Fibroblast of skin of scalp (primary cell): ENCODE results near the gene SORL1.
A peak's percentile ranks its signal among the peaks of the same experiment; 100 is the strongest.
"Not testable (repeated sequence)": the region's sequence is repeated elsewhere in the genome, so short reads cannot be mapped to it uniquely, and the experiment has no call there.

Experiments used
- DNase-seq: peaks from one replicate; pipeline ENCODE4 v3.0.0-alpha.2; 2013

Gene SORL1

DNA sequence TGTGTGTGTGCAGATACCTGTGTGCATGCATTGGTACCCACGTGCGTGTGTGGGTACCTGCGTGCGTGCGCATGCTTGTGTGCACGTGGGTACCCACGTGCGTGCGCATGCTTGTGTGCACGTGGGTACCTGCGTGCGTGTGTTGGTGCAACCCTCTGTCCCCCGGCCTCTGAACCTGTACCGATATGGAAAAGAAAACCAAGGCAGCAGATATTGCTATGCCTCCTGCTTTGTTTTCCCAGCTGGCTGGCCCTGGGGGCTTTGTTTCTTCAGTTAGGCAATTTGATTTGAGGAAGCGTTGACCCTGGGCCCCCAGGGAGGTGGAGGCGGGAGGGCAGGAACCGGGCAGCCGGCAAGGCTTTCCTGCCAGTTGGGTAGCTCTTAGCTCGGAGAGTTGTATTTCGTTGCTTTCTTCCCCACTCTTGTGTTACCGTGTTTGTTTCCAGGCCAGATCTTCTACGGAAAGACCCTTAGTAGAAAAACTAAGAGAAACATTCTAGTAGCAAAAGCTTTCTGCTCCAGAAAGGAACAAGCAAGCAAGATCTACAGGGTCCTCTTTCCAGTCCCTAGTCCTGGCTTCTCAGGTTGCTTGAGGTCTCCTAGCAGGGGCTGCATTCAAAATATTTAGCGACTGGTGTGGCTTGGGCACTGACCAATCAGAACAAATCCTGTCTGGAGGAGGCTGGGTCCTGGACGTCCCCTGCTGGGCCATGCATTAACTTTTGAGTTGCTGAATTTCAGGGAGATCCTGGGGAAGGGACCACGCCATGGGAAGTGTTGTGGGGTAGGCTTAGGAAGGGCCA is 27.0 kb downstream of the SORL1 start:
- no peak for DNase-seq

DNA sequence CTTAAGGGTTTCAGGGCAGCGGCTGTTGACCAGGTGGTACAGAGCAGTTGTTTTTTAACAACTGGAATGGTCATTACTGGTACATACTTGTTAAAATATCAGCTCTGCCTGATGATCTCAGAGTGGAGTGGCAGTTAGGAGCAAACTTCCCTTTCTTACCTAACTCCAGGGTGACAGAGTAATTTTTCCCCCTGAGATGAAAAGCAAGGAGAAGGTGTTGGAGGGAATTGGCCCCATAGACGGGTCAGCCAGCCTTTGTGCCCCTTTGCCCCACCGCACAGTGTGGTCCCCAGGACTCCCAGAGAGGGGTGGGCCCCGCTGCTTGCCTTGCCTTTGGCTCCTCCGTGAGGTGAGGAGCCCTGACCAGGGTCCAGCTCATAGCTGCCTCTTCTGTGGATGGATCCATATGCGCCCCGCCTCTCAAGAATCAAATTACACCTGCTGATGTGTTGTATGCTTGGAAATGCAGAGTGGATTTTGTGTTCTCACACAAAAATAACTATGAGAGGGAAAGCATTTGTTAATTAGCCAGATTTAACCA is 27.7 kb downstream of the SORL1 start:
- DNase-seq = no peak

DNA sequence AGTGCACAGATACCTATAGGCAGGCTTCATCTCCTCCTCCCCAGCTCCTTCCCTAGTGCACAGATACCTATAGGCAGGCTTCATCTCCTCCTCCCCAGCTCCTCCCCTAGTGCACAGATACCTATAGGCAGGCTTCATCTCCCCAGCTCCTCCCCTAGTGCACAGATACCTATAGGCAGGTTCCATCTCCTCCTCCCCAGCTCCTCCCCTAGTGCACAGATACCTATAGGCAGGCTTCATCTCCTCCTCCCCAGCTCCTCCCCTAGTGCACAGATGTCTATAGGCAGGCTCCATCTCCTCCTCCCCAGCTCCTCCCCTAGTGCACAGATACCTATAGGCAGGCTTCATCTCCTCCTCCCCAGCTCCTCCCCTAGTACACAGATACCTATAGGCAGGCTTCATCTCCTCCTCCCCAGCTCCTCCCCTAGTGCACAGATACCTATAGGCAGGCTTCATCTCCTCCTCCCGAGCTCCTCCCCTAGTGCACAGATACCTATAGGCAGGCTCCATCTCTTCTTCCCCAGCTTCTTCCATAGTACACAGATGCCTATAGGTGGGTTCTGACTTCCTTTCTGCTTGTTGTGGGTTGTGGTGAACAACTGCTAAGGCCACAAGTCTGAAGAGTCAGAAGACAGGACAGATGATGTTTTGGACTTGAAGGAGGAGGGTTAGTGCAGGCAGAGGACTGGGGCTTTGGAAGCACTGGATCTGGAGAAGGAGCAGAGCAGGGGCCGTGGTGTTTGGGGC is 29.5 kb downstream of the SORL1 start:
- not testable (repeated sequence) for DNase-seq

DNA sequence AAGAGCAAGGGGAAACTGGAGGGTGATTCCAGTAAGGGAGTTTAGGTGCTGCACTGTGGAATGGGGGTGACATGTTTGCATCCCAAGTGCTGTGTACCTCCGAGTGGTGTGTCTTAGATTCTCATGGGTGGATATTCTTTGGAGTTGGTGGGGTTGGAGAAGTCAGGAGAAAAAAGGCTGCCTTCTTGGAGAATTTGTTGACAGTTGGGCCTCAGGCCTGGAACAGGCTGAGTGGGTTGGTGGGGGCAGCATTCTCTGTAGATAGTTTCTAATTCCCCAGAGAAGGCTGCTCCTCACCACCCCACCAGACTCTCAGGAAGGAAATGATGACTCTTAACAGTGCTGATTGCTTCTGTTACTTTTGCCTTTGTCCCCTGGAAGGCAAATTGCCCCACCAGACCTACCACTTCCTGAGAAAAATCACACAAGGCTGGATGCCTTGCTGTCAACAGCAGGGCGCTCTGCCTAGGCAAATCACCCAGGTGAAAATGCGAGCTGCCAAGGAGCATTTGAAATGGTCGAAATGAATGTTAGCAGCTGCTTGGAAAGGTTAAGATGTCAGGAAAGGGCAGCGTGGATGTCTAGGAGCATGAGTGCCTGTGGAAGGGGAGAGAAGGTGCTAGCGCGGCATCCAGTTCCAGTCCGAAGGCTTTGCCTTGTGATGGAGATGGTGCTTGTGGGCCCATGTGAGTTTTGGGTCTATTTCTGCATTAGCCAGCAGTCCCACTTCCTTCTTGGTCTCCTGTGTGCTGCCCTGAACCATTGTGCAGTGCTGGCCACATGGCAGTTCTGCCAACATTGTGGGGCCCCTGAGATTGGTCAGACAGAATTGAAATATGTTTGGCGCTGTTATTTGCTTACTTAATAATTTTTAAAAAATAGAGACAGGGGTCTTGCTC is 30.4 kb downstream of the SORL1 start:
- peak; percentile 47 for DNase-seq

DNA sequence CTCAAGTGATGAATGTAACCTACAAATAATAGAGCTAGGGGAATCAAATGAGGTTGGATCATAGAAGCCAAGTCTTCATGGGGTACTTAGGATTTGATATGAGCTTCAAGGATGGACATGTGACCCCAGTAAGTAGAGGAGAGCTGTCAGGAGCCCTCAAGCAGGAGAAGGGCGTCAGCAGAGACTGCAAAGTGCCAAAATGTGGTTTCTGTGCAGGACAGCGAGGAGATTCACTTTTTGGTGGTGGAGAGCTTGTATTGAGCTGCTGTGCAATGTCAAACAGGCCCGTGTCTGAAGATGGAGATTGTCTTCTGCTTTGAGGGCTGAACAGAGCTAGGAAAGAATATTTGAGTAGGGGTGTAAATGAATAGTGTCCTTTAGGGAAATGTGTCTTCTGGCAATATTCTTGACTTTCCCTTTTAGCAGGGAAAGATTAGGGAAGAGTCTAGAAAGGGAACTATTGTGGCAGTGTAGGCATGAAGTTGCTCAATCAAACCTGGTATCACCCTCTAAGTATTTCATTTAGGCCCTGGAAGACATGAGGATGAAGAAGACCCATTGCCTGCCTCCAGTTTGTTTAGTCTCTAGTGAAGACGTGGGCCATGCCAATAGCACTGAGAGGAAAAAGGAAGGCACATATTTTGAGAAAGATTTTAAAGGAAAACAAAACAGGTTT is 31.8 kb downstream of the SORL1 start:
- no peak for DNase-seq

DNA sequence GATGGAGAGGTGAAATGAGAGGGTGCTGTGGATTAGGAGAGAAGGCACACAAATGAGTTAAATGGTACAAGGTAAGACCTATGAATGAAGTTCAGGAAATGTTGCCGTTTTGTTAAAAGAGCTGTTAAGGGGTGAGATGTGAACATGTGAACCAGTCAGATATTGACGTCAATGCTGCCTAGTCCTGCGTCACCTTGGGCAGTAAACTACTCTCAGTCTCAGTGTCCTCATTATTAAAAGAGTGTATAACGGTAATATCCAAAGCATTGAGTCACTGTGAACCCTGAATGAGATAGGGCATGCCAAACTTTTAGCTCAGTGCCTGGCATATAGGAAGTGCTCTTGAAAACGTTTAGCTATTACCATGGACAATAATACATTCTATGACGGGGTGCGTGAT is 33.1 kb downstream of the SORL1 start:
- DNase-seq = no peak

DNA sequence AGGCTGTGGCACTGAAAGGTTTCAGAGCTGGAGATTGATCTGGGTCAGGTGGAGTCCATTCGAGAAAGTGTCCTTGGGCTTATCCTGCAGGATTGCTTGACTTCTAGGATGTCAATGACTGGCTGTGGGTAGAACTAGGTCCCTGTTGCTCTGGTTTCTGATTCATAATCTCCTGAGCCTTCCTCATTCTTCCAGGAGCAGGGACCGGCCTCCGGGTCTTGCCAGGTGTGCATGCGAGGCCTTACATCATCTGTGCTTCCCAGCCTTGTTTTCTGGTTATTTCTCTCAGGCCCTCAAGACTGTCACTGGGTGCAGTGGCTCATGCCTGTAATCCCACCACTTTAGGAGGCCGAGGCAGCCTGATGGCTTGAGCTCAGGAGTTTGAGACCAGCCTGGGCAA is 33.9 kb downstream of the SORL1 start:
- no peak for DNase-seq

DNA sequence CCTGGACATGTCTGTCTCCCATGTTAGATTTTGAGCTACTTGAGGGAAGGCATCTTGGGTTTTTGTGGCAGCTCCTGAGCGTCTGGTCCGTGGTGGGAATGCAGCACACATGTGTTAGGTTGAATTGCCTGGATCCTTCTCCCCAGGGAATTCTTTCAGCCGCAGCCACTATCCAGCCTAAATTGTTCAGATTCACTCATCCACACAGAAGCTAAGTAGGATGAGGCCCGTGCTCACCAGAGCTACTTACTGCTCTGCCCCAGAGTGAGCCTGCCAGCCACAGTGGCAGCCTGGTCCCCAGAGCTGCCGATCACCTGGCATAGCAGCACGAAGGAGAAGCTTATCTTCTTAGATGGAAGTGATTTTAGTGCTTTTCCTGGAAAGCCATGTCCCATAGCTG is 35.1 kb downstream of the SORL1 start:
- DNase-seq = no peak

DNA sequence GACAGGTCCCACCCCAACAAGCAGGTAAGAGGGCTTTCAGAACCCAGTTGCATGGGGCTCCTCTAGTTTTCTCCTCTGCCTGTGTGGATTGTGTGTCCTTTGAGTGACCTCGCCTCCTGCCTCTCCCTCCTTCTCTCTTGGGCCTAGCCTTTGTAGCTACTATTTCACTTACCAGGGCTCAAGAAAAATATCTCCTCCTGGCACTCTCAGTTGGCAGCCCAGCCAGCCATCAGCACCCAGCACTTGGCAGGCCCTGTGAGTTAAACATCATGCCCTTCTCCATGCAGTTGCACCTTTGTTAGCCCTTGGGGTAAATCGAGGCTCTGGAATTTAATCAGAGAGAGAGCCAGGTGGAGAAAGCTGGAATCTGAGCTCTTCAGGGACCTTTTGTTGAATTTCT is 36.1 kb downstream of the SORL1 start:
- DNase-seq = no peak

DNA sequence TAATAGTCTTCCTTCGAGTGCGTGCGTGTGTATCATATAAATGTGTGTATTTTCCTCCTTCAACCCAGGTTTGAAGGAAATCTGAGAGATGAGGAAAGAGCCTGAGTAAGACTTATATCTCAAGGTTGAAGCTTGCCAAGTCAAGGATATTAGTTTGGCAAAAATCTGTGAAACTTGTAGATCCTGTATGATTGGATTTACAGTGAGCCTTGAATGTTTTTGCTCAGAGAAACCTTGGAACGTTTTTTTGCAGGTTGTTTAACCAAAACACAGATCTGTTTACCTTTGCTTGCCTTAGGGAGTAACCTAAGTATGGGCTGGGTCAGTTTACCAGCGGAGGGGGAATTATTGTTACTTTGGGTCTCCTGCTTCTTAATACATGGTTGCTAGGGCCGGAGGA is 36.5 kb downstream of the SORL1 start:
- no peak for DNase-seq

DNA sequence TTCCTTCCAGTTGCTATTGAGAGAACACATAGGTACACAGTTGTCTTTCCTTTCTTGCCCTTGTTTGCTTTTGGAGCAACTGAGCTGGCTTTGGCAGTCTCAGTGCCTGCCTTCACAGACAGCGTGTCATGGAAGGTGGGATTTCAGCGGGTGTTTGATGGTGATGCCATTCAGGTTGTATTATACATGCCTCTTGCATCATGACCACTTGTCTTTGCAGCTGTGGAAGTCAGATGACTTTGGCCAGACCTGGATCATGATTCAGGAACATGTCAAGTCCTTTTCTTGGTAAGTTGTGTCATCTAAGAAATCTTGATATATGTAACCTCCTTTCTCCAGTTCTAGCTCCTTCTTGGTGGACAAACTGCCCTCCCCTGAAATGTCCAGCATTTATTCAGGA is 37.7 kb downstream of the SORL1 start:
- DNase-seq = no peak

DNA sequence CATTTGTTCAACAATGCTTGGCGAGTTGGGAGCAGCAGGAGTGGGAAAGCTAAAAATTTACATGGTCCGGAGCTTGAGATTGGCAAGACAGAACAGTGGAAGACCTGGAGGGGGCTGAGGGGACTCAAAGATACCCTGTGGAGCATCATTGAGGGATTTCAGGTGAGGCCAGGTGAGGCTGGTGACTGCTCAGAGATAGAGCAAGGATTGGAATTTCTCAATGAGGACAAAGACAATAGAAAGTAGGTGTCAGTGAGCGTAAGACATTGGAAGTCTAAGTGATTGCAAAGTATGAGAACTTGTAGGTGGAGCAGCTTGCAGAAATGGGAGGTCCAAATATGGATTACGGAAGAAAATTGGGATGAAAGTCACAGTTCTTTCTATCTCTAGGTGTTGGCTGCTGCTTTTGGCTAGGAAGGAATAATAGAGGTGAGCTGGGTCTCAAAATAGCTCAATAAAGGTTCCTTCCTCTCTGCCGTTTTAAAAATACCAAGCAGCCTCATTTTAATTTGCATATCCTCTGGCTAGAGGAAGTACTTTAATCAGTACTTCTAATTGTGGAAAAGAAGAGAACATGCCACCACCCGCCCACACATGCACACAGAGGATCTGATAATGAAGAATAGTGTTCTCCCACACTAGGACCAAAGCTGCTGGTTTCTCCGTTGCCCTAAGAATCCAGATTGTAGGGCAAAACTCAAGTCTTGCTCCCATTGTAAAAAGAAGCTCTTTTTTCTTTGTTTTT is 42.4 kb downstream of the SORL1 start:
- DNase-seq = no peak

DNA sequence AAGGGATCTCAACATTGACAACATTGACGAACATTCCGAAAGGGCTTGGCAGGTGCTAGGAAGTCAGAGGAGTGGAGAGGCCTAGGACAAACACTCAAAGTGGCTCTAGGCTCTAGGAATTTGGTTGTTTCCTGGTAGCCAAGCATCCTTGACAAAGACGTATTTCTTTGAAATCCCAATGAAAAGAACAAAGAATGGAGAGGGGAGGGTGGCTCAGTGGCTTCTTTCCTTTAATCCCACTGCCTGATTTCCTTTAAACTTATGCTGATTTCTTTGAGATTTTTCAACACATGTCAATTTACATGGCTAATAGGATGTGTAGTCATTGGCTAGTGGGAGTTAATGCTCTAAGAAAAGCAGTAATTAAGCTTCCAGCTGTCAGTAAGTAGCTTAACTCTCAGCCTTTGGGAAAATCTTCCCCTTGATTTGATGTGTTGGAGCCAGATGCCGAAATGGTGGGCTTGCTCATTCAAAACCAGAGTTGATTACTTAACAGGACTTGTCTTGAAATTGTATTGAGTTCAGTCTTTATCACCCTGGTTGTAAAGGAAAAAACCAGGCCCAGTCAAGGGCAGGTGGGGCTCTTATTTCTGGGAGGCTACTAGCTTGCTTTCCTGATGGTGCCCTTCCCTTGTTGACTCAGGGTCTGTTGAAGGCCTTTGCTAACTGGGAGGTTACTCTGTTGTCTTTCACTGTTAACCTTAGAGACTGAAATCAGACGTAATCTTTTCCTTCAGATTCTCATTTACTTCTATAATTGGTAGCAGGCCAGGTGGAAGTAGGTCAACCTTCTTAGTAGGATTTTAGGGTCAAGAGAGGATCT is 45.3 kb downstream of the SORL1 start:
- DNase-seq = no peak

DNA sequence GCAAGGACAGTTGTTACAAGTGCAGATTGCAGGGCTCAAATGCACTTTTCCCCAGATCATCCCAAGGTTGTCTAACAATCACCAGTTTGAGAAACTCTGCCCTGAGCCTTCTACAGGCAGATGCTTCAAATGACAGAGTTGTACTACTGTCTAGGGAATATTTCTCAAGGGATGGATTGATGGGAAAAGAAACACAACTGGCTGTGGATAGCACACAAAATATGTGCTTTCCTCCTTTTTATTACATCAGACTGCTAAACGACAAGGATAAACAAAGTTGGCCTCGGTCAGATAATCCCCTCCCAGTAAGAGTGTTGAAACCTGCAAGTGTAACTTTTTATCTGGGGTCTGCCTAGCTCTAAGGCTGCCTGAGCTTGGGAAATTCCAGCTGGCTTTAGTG is 47.3 kb downstream of the SORL1 start:
- no peak for DNase-seq

DNA sequence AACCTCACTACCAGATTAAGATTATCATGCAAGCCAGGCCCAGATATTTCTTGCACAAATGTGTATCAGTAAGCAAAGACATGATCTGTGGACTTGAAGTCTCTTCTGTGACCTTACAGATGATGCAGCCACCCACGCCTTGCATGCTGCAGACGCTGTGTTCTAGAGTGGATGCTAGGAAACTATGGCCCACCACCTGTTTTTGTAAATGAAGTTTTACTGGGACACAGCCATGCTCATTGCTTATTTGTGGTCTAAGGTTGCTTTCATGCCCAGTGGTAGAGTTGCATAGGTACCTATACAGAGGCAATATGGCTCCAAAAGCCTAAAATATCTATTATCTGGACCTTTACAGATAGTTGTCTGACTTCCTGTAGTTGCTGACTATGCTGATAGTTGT is 48.2 kb downstream of the SORL1 start:
- DNase-seq = no peak

DNA sequence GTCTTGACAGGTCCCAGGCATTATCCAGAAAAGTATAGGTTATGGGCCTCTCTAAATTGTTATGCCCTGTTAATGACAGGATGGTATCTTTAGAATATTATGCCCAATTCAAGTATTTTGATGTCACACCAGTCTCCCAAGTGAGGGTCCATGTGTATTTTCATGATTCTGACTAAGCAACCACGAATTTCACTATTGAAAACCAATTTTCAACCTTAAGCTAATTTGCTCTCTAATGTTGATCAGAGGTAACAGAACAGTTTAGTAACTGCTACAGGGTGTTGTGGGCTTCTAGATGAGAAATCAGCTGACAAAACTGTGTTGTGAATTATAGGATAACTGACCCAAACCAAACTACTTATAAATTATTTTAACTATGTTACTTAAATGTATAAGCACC is 48.6 kb downstream of the SORL1 start:
- no peak for DNase-seq

DNA sequence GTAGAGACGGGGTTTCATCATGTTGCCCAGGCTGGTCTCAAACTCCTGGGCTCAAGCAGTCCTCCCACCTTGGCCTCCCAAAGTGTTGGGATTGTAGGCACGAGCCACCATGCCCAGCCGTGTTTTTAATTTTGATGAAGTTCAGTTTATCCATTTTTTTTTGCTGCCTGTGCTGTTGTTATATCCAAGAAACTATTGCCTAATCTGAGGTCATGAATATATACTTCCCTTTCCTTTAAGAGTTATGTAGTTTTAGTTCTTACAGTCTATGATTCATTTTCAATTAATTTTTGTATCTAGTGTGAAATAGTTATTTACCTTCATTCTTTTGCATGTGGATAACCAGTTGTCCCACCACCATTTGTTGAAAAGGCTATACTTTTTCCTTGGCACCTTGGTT is 50.9 kb downstream of the SORL1 start:
- no peak for DNase-seq

DNA sequence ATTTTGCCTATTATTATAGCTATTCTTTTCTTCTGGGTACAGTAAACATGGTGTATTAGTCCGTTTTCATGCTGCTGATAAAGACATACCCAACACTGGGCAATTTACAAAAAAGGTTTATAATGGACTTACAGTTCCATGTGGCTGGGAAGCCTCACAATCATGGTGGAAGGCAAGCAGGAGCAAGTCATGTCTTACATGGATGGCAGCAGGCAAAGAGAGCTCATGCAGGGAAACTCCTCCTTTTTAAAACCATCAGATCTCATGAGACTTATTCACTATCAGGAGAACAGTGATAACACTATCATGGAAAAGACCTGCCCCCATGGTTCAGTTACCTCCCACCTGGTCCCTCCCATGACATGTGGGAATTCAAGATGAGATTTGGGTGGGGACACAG is 54.1 kb downstream of the SORL1 start:
- not testable (repeated sequence) for DNase-seq

DNA sequence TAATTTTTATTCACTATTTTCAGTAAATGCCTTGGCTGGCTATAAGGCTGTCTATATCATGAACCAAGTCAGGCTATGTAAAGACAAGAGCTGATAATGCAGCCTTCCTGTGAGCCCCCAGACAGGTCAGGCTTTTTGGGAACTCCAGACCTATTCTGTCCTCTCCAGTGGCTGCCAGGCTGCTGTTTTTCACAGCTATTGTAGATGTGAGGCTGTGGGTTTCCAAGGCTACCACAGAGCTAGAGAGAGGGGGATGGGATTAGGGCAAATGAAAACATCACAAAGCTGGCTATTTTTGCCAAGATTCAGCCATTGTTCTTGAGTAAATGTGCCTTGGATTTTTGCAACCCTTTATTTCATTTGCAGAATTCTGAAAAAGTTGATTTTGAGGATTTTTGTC is 56.3 kb downstream of the SORL1 start:
- no peak for DNase-seq

DNA sequence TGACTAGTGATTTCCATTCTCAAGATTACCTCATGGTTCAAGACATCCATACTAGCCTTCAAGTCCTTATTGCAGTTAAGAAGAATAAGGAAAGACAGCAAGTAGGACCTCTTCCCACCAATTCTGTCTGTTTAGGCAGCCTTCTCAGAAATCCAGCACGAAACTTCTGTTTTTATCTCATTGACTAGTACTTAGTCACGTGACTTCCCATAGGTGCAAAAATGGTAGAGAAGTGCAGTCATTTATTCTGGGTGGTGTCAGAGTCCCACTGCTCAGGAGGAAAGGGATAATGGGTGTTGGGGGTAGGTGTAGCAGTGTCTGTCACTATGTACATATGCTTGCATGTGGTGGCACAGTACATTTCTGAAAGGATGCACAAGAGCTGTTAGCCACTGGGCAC is 58.3 kb downstream of the SORL1 start:
- no peak for DNase-seq
